GM12873 (cell line): ENCODE measurements around the gene CIAPIN1.

Source experiments
- TF ChIP-seq, protein P1 (sequence below): IDR thresholded peaks from 2 replicates; pipeline ENCODE4 v1.5.1; 2012; ENCODE audit warnings: low read depth, mild to moderate bottlenecking, moderate library complexity, low read length, control low read depth; ENCODE audit not compliant: insufficient read depth; ENCODE audit errors: missing control alignments

Gene CIAPIN1

DNA sequence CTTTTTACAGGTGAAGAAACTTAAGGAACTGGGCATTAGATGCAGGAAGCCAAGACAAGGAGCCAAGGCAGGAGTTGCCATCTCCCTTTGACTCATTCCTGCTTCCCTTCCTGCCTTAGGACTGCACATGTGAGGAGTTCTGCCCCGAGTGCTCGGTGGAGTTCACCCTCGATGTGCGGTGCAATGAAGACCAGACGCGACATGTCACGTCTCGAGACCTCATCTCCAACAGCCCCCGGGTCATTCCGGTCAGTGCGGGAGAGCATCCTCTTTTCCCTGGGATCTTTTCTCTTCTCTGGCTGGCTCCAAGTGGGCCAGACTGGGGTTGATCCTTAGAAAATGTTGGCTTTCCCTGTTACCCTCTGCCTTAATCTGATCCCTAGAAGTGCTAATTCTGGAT, 21.9 kb upstream of the CIAPIN1 start:
- TF ChIP-seq, protein P1, sequence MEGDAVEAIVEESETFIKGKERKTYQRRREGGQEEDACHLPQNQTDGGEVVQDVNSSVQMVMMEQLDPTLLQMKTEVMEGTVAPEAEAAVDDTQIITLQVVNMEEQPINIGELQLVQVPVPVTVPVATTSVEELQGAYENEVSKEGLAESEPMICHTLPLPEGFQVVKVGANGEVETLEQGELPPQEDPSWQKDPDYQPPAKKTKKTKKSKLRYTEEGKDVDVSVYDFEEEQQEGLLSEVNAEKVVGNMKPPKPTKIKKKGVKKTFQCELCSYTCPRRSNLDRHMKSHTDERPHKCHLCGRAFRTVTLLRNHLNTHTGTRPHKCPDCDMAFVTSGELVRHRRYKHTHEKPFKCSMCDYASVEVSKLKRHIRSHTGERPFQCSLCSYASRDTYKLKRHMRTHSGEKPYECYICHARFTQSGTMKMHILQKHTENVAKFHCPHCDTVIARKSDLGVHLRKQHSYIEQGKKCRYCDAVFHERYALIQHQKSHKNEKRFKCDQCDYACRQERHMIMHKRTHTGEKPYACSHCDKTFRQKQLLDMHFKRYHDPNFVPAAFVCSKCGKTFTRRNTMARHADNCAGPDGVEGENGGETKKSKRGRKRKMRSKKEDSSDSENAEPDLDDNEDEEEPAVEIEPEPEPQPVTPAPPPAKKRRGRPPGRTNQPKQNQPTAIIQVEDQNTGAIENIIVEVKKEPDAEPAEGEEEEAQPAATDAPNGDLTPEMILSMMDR = no peak

DNA sequence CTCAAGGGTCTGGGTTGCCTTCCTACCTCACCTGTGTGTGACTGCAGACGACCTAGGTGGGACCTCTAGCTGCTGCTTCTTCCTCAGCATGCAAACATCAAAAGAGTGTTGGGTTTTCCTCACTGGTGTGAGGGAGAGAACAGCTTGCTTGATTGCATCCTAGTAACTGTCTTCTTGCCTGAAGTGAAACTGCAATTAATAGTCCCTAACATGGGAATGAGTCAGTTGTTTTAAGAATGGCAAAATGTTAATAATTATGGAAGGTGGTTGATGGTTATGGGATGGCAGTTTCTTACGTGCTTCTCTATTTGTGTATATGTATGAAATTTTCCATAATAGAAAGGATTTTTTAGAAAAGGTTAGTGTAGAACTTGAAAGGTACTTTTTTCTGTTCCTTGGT, 21.2 kb upstream of the CIAPIN1 start:
- TF ChIP-seq, protein P1 = no peak

DNA sequence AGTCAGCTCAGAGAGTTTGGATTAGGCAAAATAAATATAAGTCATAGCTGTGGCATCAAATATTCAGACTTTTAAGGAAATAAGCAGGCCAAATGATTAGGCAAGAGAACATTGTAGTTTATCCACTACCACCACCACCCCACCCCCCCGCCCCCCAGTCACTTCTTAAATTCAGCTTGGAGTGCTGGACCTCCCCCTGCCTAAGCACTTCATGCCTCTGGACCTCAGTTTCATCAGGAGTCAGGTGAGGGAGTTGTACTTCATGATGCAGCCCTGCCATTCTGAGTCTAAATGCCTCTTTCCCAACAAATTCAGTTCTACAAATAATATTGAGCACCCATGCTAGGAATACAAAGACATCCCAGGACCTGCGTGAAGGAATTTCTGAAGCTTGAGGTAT, 17.3 kb upstream of the CIAPIN1 start:
- TF ChIP-seq, protein P1 = no peak

DNA sequence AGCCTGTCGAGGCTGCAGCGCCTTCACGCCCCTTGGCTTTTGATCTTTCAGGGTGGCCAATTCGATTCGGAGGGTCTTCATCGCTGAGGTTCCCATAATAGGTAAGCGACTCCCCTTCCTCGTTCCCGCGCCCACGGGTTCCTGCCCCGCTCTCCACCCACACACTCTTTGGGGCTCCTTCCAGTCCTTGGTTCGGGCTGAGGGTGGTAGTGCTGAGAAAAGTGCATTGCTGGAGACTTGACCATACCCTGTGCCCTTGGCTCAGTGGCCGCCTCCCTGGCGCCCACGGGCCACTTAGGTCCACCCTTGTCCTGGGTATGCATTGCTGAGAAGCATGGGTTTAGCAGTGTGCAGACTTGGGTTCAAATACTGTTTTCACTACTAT, 15.8 kb upstream of the CIAPIN1 start:
- TF ChIP-seq, protein P1 = no peak

DNA sequence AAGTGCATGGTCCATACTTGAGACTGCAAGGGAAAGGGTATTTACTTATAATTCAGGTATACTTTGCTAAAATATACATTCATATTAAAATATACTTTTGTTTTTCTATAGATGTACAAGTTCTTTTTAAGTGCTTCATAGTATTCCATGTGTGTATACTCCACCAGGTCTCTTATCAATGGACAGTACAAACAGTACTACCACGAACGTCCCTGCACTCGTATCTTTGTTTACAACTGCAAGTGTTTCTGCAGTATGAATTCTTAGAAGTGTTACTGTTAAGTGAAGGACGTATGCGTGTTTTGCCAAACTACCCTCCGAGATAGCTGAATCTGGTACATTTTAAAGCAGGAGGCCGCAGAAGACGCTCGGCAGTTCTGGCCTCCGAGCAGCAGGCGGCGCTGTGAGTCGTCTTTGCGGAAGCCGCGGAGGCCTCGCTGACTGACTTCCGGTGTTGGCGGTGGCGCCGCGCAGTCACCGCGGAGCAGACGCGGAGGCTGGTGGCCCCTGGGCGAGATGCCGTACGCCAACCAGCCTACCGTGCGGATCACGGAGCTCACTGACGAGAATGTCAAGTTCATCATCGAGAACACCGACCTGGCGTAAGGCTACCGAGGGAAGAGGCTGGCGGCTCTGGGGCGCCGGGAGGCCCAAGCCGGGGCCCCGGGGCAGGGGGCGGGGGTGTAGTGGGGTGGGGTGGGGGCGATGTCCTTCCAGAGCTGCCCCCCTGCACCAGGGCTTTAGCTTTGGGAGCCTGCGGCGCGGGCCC, 15.2 kb upstream of the CIAPIN1 start, which contains the start of gene POLR2C:
POLR2C (plus strand) TSS at position 471 of the 769 bp plus-strand sequence; CDS start at position 517, 46 bp downstream.
- TF ChIP-seq, protein P1 = peak; percentile 99

DNA sequence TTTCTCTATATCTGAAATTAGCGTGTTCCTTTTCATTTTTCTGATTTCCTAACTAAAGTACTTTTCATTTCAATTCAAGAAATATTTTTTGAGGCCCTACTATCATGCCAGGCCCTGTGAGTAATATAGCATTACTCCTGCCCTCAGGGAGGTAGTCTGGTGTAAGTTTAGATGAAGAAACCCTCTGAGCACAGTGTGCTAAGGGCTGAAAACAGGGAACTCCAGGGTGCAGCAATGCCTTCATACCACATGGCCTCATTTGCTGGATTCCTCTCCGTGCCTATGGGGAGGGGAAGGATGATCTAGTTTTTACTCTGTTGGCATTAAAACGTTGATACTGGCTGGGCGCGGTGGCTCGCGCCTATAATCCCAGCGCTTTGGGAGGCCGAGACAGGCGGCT, 4.8 kb upstream of the CIAPIN1 start:
- TF ChIP-seq, protein P1 = no peak

DNA sequence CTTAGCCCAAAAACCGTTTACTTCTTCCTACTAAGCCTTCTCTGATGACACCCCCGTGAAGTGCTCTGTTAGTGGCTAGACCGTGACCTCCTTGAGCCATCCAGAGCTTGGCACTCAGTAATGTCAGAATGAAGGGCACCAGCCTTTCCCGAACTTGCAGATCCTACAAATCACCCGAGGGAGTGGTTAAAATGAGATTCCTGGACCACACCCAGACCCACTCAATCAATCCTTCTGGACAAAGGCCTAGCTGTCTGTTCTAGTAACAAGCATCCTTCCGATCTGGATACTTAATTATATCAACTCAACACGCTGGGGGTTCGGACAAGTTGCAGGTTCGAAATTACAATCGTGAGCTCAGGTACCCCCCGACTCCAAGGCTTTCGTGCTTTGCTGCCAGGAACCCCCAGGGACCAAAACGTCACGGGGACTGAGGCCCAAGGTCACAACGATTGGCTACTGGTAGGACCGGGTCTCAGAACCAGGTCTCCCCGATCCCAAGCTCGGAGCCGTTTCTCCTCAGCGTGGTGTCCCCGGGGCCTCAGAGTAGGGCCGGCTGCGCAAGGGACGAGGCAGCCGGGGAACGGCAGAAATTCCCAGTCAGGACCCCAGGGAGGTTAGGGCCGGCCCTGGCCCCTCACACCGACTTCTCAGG, 527 bp downstream of the CIAPIN1 start:
- TF ChIP-seq, protein P1 = no peak
